Fibroblast of skin of abdomen (primary cell): Measurements from ENCODE around the gene ADAMTSL4.

Source experiments
- DNase-seq: peaks from one replicate; pipeline ENCODE4 v3.0.0-alpha.2; 2013

The ADAMTSL4 gene

DNA sequence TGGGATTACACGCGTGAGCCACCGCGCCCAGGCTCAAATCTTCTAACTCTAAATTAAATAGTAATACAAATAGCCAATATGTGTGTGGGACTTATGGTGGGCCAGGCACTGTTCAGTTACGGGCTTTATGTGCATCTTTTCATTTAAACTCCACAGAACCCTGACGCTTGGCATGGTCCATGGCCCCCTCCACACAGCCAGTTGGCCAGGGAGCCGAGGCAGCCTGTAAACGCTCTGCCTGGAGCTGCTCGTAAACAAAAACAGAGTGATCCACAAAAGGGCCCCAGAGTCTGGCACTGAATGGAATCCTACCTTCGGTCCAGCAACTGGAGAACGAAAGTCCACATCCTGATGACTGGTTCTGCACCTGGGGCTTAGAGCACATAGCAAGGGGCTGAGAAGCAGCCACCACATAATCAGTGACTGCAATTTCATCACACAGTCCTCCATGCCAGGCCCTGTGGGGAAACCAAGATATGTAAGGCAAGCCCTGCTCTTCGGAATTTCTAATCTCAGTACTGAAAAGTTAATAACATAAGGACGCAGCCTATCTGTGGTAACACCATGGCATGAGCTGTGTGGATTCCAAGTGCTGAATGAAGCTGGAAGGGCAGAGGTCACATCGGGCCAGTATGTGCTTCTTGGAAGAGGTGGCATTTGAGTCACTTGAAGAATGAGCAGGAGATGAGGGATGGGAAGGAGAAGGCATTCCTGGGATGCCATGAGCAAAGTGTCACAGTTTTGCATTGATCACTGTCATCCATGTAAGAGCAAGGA, 13.5 kb upstream of the ADAMTSL4 start:
- DNase-seq: peak; percentile 49

GRCh38 chr1:150536836-150537731, 12.1 kb upstream of the ADAMTSL4 start:
- DNase-seq: no peak

DNA sequence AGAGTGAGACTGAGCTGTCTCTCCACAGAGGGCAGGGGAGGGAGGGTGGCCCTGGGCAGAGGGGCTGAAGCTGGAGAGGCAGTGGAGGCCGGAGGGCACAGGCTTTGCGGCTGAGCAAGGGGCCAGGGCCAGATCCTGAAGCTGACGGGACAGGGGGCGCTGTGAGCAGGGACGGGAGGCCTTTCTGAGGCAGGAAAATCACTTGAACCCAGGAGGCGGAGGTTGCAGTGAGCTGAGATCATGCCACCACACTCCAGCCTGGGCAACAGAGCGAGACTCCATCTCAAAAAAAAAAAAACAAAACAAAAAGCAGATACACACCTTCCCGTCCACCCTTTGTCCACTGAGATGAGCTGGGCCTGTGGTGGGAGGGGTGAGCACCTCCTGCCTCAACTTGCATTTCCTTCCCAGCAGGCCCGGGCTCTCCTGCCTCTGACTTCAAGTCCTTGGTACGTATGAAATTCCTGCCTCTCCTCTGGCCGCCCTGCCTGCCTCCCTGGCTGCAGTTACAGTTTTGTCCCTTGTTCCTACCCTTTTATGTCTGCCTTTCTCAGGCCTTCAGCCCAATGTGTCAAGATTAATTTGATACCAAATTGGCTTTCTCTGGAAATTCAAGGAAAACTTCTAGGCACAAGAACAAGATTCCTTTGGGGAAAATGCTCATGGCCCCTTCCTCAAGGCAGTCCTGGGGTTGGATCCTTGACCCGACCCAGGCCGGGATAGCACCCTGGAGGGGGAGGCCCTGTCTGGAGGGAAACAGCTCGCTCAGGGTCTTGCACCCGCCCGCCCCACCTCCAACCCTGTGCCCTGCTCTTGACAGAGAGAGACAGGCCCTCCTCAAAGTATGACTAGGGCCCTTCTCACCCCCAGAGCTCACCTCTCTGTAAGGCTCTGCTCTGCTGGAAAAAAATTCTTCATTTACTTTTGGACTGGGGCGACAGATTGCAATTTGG, 11.2 kb upstream of the ADAMTSL4 start:
- DNase-seq: peak; percentile 88

GRCh38 chr1:150543500-150544143, 5.6 kb upstream of the ADAMTSL4 start:
- DNase-seq: no peak

DNA sequence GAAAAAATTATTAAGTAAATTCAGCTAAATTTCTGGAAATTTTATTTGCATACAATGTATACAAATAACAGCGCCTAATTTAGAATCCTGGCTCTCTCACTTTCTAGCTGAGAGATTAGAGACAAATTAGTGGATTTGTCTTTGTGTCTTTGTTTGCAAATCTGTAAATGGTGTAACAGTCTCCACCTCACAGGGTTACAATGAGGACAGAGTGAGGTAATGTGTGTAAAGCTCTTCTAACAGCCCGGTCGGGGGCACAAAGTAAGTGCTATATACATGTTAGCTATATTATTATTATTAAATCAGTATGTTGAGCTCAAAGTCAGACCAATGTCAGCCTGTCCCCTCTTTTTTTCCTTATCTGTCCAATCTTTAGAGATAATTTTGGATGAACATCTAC, 5.0 kb upstream of the ADAMTSL4 start:
- no peak for DNase-seq

- DNase-seq: no peak
These were observed 3.6 kb upstream of the ADAMTSL4 start for GRCh38 chr1:150545486-150546032.

DNA sequence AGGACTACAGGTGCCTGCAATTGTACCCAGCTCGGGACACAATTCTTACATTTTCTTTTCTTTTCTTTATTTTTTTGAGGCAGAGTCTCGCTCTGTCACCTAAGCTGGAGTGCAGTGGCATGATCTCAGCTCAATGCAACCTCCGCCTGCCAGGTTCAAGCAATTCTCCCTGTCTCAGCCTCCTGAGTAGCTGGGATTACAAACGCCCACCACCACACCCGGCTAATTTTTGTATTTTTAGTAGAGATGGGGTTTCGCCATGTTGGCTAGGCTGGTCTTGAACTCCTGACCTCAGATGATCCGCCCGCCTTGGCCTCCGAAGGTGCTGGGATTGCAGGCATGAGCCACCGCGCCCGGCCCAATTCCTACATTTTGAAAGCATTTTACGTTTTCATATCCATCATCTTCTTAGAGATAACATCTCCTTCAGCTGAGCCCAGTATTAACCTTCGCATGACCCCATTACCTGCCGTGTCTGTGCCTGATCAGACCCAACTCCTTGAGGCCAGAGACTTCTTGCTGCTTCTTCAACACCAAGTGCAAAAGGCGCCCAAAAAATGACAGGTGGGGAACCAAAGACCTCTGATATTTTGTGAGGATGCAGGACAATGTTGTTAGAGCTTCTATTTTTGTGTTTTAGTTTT, 2.8 kb upstream of the ADAMTSL4 start:
- no peak for DNase-seq

GRCh38 chr1:150548324-150548631, 930 bp upstream of the ADAMTSL4 start:
- no peak for DNase-seq

DNA sequence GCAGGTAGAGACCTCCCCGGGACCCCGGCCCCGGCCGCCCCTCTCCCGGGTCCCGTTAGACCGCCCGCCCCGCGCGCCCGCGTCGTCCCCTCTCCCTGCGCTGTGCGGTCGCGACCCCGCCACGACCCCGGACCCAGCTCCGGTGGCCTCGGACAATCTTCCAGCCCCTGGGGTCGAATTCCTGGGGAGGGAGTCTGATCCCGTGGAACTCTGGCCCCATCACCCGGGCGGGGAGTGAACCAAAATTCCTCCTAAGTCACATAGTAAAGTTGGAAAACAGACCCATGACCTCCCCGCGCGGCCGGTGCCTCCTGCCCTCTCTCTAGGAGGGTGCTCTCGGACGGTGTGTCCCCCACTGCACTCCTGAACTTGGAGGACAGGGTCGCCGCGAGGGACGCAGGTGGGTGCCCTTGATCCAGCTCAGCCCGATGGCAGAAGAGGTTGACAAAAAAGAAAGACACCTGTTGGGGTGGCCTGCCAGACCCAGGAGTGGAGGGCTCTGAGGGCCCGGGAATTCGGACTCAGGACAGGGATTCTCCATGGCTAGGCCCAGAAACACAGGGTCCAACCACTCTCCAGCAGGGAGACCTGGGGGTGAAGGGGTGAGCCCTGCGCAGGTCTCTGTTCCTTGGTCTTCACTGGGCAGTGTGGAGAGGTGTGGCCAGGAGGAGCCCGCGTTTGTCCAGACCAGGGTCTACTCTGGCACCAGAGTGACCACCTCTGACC, 451 bp downstream of the ADAMTSL4 start:
- DNase-seq: no peak

DNA sequence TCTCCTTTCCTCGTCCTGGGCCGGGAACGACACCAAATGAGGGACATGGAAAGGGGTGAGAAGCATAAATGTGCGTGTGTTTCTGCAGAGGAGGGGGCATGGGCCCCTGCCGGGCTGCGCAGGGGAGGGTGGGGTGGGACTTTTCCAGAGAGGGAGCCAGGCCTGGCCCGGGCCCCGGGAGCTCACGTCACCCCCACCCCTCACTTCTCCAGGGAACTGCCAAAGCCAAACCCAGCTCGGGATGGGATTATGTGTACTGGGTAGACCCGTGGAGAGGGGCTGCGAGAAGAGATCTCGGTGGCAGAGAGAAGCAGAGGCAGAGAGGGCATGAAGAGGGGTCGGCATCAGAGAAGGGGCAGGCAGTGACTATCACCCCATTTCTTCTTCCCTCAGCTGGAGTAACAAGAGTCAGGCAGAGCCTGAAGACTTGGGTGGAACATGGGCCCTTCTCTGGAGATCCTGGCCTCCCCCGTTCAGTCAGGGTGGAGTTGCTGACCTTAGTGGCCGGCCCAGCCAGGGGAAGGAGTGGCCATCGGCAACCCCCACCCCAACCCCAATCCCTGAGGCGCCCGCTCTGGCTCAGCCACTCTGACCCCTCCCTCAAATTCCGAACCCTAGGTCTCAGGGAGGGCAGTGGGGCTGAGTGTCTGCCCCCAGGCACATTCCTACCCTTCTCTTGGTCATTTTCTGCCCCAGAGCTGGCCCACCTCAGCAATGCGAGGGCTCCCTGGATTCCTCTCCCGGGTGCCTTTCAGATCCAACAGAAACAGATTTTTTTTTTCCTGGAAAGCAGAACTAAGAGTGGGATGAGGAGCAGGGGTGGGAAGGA, 1.2 kb downstream of the ADAMTSL4 start:
- no peak for DNase-seq

DNA sequence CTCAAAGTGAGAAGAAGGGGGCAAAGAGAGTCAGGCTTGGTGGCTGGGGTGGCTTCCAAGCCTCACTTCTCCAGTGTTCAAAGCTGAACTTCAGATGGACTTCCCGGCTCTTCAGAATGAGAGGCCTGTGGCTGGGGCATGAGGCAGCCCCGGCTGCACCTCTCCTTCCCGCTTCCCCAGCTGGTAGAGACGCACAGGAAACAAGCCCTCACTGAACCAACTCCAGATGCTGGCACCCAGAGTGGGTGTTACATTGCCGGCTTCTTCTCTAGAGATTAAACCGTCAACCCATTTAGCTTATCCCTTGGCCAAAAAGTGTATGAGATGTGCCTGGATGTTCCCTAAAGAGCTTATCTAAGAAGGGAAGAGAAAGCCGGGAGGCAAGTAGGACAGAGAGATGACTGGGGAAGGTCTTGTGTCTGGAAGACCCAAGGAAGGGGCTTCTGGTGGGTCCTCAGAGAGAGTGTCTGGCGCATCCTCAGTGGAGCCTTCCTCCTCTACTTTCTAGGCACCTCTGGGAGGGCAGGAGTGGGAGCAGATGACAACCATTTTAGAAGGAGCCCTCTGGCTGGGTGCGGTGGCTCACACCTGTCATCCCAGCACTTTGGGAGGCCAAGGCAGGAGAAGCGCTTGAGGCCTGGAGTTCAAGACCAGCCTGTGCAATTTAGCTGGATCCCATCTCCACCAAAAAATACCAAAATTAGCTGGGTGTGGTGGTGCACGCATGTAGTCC, 2.0 kb downstream of the ADAMTSL4 start:
- DNase-seq: no peak

- DNase-seq: no peak
These were observed 2.5 kb downstream of the ADAMTSL4 start for GRCh38 chr1:150551784-150552127.

DNA sequence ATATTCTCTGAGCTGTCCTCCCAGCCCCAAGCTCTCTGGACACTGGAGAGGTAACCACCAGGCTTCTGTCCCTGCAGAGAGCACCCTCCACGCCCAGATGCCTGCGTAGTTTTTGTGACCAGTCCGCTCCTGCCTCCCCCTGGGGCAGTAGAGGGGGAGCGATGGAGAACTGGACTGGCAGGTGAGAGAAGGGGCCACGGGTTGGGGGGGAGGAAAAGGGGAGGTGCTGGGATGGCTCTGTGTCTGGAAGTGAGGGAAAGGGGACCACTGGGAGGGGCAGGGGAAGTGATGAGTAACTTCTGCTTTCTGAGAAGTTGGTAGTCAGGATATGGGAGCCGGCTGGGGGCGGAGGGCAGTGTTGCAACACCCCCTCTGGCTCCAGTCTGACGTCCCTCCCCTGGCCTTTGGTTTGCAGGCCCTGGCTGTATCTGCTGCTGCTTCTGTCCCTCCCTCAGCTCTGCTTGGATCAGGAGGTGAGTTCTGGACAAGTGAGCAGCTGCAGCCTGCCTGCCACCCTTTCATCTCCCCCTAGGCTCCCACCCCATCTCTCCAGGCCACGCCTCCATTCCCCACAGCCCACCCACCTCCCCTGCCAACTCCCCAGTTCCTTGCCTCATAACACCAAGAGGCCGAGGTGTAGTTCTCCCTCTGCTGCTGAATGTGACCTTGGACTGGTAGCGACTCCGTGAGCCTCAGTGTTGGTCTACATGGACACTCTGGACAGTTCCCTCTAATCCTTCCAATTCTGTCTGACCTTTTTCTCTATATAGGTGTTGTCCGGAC, 3.1 kb downstream of the ADAMTSL4 start:
- DNase-seq: peak; percentile 82

GRCh38 chr1:150552911-150553289, 3.7 kb downstream of the ADAMTSL4 start:
- no peak for DNase-seq

GRCh38 chr1:150553392-150554085, 4.3 kb downstream of the ADAMTSL4 start:
- DNase-seq: no peak

DNA sequence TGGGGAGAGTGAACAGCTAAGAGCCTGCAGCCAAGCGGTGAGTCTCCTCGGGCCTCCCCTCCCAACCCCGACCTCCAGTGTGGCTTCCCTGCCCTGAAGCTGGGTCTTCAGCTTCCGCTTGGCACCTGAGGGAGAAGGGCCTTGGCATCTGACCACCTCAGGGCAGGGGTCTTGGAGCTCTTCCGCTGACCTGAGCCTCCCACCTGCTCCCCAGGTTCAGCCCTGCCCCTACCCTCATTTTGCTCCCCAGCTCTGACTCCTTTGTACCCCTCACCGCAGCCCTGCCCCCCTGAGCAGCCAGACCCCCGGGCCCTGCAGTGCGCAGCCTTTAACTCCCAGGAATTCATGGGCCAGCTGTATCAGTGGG, 4.9 kb downstream of the ADAMTSL4 start:
- DNase-seq: no peak

DNA sequence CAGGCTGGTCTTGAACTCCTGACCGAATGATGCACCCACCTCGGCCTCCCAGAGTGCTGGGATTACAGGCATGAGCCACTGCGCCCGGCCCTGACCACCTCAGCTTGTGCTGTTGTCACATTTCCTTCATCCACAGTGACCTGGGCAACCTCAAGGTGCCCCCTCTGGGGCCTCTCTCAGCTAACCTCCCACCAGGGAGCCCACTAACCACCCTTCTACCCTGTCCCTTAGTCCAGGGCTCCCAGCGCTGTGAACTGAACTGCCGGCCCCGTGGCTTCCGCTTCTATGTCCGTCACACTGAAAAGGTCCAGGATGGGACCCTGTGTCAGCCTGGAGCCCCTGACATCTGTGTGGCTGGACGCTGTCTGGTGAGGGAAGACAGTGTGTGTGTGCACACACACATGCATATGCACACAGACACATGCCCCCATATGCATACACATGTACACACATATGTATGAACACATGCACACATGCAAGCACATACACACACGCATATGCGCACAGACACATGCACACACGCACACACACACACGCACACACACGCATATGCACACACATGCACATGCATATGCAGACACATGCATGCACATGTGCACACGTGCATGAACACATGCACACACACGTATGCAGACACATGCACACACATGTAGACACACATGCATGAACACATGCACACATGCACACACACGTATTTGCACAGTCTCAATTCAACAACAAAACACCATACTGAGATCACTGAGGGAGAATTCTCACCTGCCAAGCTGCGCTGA, 6.2 kb downstream of the ADAMTSL4 start:
- no peak for DNase-seq
